WTC11 (cell line): ENCODE data around the gene C18orf54.

Experiments
- ATF6 ChIP-seq: sonication (generic); formaldehyde crosslinking; IDR thresholded peaks from 2 replicates; pipeline ENCODE4 v1.8.1; 2023; ENCODE audit warnings: mild to moderate bottlenecking, missing genetic modification reagents
- CBFB ChIP-seq: sonication (generic); formaldehyde crosslinking; IDR thresholded peaks from 2 replicates; pipeline ENCODE4 v1.8.1; 2022; ENCODE audit warnings: mild to moderate bottlenecking, low read depth, missing genetic modification reagents
- CTCF ChIP-seq: fragments of 200-600 bp; IDR thresholded peaks from 2 replicates; pipeline ENCODE4 v1.8.0; 2022; ENCODE audit warnings: antibody characterized with exemption
- IRF2 ChIP-seq: sonication (generic); formaldehyde crosslinking; IDR thresholded peaks from 2 replicates; pipeline ENCODE4 v1.8.0; 2022; ENCODE audit warnings: low read depth, missing genetic modification reagents, borderline replicate concordance
- MLX ChIP-seq: sonication (generic); formaldehyde crosslinking; IDR thresholded peaks from 2 replicates; pipeline ENCODE4 v1.8.1; 2023; ENCODE audit warnings: mild to moderate bottlenecking, missing genetic modification reagents, moderate library complexity
- NFATC4 ChIP-seq: fragments of 250-450 bp; sonication (Bioruptor Pico); IDR thresholded peaks from 2 replicates; pipeline ENCODE4 v1.9.0; 2021; ENCODE audit warnings: mild to moderate bottlenecking
- NFE2L1 ChIP-seq: sonication (generic); formaldehyde crosslinking; IDR thresholded peaks from 2 replicates; pipeline ENCODE4 v1.8.1; 2023; ENCODE audit warnings: missing genetic modification reagents
- NR1H2 ChIP-seq: sonication (generic); formaldehyde crosslinking; IDR thresholded peaks from 2 replicates; pipeline ENCODE4 v1.9.0; 2021; ENCODE audit warnings: mild to moderate bottlenecking, moderate library complexity, missing genetic modification reagents
- PRRX2 ChIP-seq: fragments of 250-450 bp; sonication (Bioruptor Pico); IDR thresholded peaks from 2 replicates; pipeline ENCODE4 v1.8.0; 2021; ENCODE audit warnings: mild to moderate bottlenecking
- RELA ChIP-seq: sonication (generic); formaldehyde crosslinking; IDR thresholded peaks from 2 replicates; pipeline ENCODE4 v1.8.1; 2022; ENCODE audit warnings: missing genetic modification reagents, mild to moderate bottlenecking, borderline replicate concordance
- SMAD3 ChIP-seq: sonication (generic); formaldehyde crosslinking; IDR thresholded peaks from 2 replicates; pipeline ENCODE4 v1.8.0; 2022; ENCODE audit warnings: missing genetic modification reagents, mild to moderate bottlenecking, borderline replicate concordance
- TF ChIP-seq, protein P1 (sequence below): sonication (generic); formaldehyde crosslinking; IDR thresholded peaks from 2 replicates; pipeline ENCODE4 v1.8.1; 2022; ENCODE audit warnings: mild to moderate bottlenecking, missing genetic modification reagents, moderate library complexity, borderline replicate concordance
- TF ChIP-seq, protein P2 (sequence below): sonication (generic); formaldehyde crosslinking; IDR thresholded peaks from 2 replicates; pipeline ENCODE4 v1.8.1; 2022; ENCODE audit warnings: mild to moderate bottlenecking, moderate library complexity, missing genetic modification reagents

GRCh38 chr18:54392543-54393023, 34.9 kb downstream of the C18orf54 start:
- TF ChIP-seq SMAD3 (CRISPR knock-in tag): no peak
- peak; percentile 73 for TF ChIP-seq CTCF
- TF ChIP-seq CBFB (CRISPR knock-in tag): no peak
- no peak for TF ChIP-seq MLX (CRISPR knock-in tag)
- TF ChIP-seq, protein P1, sequence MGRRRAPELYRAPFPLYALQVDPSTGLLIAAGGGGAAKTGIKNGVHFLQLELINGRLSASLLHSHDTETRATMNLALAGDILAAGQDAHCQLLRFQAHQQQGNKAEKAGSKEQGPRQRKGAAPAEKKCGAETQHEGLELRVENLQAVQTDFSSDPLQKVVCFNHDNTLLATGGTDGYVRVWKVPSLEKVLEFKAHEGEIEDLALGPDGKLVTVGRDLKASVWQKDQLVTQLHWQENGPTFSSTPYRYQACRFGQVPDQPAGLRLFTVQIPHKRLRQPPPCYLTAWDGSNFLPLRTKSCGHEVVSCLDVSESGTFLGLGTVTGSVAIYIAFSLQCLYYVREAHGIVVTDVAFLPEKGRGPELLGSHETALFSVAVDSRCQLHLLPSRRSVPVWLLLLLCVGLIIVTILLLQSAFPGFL (CRISPR knock-in tag): no peak
- no peak for TF ChIP-seq ATF6 (CRISPR knock-in tag)
- no peak for TF ChIP-seq PRRX2
- no peak for TF ChIP-seq NR1H2 (CRISPR knock-in tag)
- TF ChIP-seq NFE2L1 (CRISPR knock-in tag): no peak
- no peak for TF ChIP-seq IRF2 (CRISPR knock-in tag)
- TF ChIP-seq RELA (CRISPR knock-in tag): no peak
- no peak for TF ChIP-seq NFATC4 (CRISPR knock-in tag)
- TF ChIP-seq, protein P2, sequence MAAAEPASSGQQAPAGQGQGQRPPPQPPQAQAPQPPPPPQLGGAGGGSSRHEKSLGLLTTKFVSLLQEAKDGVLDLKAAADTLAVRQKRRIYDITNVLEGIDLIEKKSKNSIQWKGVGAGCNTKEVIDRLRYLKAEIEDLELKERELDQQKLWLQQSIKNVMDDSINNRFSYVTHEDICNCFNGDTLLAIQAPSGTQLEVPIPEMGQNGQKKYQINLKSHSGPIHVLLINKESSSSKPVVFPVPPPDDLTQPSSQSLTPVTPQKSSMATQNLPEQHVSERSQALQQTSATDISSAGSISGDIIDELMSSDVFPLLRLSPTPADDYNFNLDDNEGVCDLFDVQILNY (CRISPR knock-in tag): no peak
